ENCODE results near the gene SGCE. TPM values are rescaled to one million over a fixed set of nuclear protein-coding genes. Genes with fewer than 3 reads are reported as not detected.
"Not testable (repeated sequence)": the region's sequence is repeated elsewhere in the genome, so short reads cannot be mapped to it uniquely, and the experiment has no call there.

Gene SGCE, protein sequence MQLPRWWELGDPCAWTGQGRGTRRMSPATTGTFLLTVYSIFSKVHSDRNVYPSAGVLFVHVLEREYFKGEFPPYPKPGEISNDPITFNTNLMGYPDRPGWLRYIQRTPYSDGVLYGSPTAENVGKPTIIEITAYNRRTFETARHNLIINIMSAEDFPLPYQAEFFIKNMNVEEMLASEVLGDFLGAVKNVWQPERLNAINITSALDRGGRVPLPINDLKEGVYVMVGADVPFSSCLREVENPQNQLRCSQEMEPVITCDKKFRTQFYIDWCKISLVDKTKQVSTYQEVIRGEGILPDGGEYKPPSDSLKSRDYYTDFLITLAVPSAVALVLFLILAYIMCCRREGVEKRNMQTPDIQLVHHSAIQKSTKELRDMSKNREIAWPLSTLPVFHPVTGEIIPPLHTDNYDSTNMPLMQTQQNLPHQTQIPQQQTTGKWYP
- polyA plus RNA-seq (2012; ENCODE audit: insufficient read depth, insufficient read length, low read depth), result 82.8 TPM

- DNase-seq, result peak; percentile 90
- TF ChIP-seq CTCF (IDR thresholded peaks at IDR 0.05; ENCODE audit: low read depth, low read length), result peak; percentile 52
- peaks cover 8% of the 10 kb centered on the region for H3K4me1 ChIP-seq
- H3K4me3 ChIP-seq (ENCODE audit: low read depth, low read length), result peak within 1 kb of the TSS; percentile 94
- no peaks in the 10 kb centered on the region for H3K9me3 ChIP-seq
- H3K36me3 ChIP-seq, result no peaks in the 10 kb centered on the region
- H3K27me3 ChIP-seq, result no peaks in the 10 kb centered on the region
These were observed at the start of gene SGCE for GRCh38 chr7:94655848-94656657. Gene SGCE, minus strand, starts transcription at chr7:94656133. Its CDS starts 35 bp downstream, at chr7:94656098.

DNA sequence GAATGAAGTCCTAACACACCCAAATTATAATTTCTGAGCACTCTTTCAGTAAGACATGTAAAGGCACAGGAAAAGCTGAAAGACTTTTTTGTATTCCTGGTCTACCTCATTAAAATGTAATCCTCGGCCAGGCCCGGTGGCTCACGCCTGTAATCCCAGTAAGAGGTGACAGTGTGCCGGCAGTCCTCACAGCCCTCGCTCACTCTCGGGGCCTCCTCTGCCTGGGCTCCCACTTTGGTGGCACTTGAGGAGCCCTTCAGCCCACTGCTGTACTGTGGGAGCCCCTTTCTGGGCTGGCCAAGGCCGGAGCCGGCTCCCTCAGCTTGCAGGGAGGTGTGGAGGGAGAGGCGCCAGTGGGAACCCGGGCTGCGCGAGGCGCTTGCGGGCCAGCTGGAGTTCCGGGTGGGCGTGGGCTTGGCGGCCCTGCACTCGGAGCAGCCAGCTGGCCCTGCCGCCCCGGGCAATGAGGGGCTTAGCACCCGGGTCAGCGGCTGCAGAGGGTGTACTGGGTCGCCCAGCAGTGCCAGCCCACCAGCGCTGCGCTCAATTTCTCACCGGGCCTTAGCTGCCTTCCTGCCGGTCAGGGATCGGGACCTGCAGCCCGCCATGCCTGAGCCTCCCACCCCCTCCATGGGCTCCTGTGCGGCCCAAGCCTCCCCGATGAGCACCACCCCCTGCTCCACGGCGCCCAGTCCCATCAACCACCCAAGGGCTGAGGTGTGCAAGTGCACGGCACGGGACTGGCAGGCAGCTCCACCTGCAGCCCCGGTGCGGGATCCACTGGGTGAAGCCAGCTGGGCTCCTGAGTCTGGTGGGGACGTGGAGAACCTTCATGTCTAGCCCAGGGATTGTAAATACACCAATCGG, 49.5 kb upstream of the SGCE start:
- not testable (repeated sequence) for H3K4me3 ChIP-seq (ENCODE audit: low read depth, low read length); H3K4me1 ChIP-seq; H3K27me3 ChIP-seq; H3K9me3 ChIP-seq; DNase-seq; H3K36me3 ChIP-seq

- H3K4me3 ChIP-seq (ENCODE audit: low read depth, low read length), result no peak overlapping the region
- no peaks in the 10 kb centered on the region for H3K9me3 ChIP-seq
- DNase-seq, result no peak
- H3K27me3 ChIP-seq, result no peaks in the 10 kb centered on the region
- no peak for TF ChIP-seq CTCF (IDR thresholded peaks at IDR 0.05; ENCODE audit: low read depth, low read length)
- H3K36me3 ChIP-seq, result no peaks in the 10 kb centered on the region
- no peaks in the 10 kb centered on the region for H3K4me1 ChIP-seq
These were observed 45.6 kb upstream of the SGCE start for GRCh38 chr7:94701555-94701973.

- no peaks in the 10 kb centered on the region for H3K9me3 ChIP-seq
- no peak for TF ChIP-seq CTCF (IDR thresholded peaks at IDR 0.05; ENCODE audit: low read depth, low read length)
- no peak overlapping the region for H3K4me3 ChIP-seq (ENCODE audit: low read depth, low read length)
- no peak for DNase-seq
- no peaks in the 10 kb centered on the region for H3K36me3 ChIP-seq
- no peaks in the 10 kb centered on the region for H3K4me1 ChIP-seq
- H3K27me3 ChIP-seq, result no peaks in the 10 kb centered on the region
These were observed 45.1 kb upstream of the SGCE start for GRCh38 chr7:94700926-94701554.

DNA sequence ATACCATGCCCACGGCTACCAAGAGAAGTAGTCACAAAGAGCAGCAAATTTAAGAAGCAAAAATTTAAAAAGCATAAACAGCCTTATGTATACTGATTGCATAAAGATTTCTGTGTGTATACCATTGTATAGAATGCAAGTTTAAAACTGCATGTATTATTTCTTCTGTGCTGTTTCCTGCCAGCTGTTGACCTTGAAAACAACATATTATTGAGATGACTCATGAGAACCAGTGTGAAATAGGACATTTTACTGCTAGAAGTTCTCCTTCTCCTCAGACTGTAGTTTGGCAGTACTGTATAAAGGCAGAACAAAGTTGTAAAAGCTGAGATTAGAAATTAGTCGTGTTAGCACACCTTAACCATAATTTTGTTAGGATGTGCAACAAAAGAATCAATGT, 42.3 kb upstream of the SGCE start:
- H3K4me1 ChIP-seq, result no peaks in the 10 kb centered on the region
- no peak for DNase-seq
- H3K27me3 ChIP-seq, result no peaks in the 10 kb centered on the region; the same call in 1 of the 2 replicates
- no peak for TF ChIP-seq CTCF (IDR thresholded peaks at IDR 0.05; ENCODE audit: low read depth, low read length)
- H3K36me3 ChIP-seq, result no peaks in the 10 kb centered on the region
- no peak overlapping the region for H3K4me3 ChIP-seq (ENCODE audit: low read depth, low read length)
- no peaks in the 10 kb centered on the region for H3K9me3 ChIP-seq
